Neural progenitor cell (in vitro differentiated cells): ENCODE results near the gene HOXA11. TPM values are rescaled to one million over a fixed set of nuclear protein-coding genes. Genes with fewer than 3 reads are reported as not detected.
A peak's percentile ranks its signal among the peaks of the same experiment; 100 is the strongest.

Source experiments
- DNase-seq: peaks from one replicate; pipeline ENCODE4 v3.0.0-alpha.2; 2016; ENCODE audit warnings: low spot score
- H2AFZ ChIP-seq: fragments of 200-600 bp; sonication (generic); replicated peaks from 2 replicates; pipeline ENCODE4 v1.6.1; 2016; ENCODE audit warnings: antibody characterized with exemption
- H3F3A ChIP-seq: fragments of 200-600 bp; sonication (generic); 2 replicates; pipeline ENCODE4 v1.6.1; 2016; ENCODE audit warnings: antibody characterized with exemption, low read depth
- H3K27ac ChIP-seq: fragments of 200-600 bp; sonication (generic); 2 replicates; pipeline ENCODE4 v1.5.1; 2016; ENCODE audit warnings: mild to moderate bottlenecking
- H3K27me3 ChIP-seq: fragments of 200-600 bp; sonication (generic); 2 replicates; pipeline ENCODE4 v1.6.1; 2016; ENCODE audit warnings: mild to moderate bottlenecking, moderate library complexity
- H3K36me3 ChIP-seq: fragments of 200-600 bp; sonication (generic); 2 replicates; pipeline ENCODE4 v1.5.1; 2016
- H3K4me1 ChIP-seq: fragments of 200-600 bp; sonication (generic); 2 replicates; pipeline ENCODE4 v1.6.1; 2016; ENCODE audit warnings: mixed run types
- H3K4me2 ChIP-seq: fragments of 200-600 bp; sonication (generic); 2 replicates; pipeline ENCODE4 v1.6.1; 2016
- H3K4me3 ChIP-seq: fragments of 200-600 bp; sonication (generic); 2 replicates; pipeline ENCODE4 v1.5.1; 2016
- H3K79me2 ChIP-seq: fragments of 200-600 bp; sonication (generic); 2 replicates; pipeline ENCODE4 v1.6.1; 2016; ENCODE audit warnings: low read depth
- H3K9ac ChIP-seq: fragments of 200-600 bp; sonication (generic); 2 replicates; pipeline ENCODE4 v1.6.1; 2016
- H3K9me3 ChIP-seq: fragments of 200-600 bp; sonication (generic); 2 replicates; pipeline ENCODE4 v1.5.1; 2016; ENCODE audit warnings: low read depth
- H4K20me1 ChIP-seq: fragments of 200-600 bp; sonication (generic); 2 replicates; pipeline ENCODE4 v1.6.1; 2016; ENCODE audit warnings: low read depth
- H3K27ac Mint-ChIP-seq: 3 replicates; pipeline ENCODE4 v1.8.0; 2021; ENCODE audit warnings: mixed read lengths
- H3K27me3 Mint-ChIP-seq: 2 replicates; pipeline ENCODE4 v1.8.0; 2022; ENCODE audit warnings: low read depth, mild to moderate bottlenecking, inconsistent platforms, moderate library complexity, mixed read lengths; ENCODE audit not compliant: insufficient read depth
- H3K36me3 Mint-ChIP-seq: 3 replicates; pipeline ENCODE4 v1.8.0; 2021; ENCODE audit warnings: mixed read lengths
- H3K4me1 Mint-ChIP-seq: 3 replicates; pipeline ENCODE4 v1.8.0; 2021; ENCODE audit warnings: mixed read lengths
- H3K4me3 Mint-ChIP-seq: 3 replicates; pipeline ENCODE4 v1.8.0; 2021; ENCODE audit warnings: mild to moderate bottlenecking, moderate library complexity, mixed read lengths
- H3K9me3 Mint-ChIP-seq: 3 replicates; pipeline ENCODE4 v1.8.0; 2020; ENCODE audit warnings: mixed read lengths
- CTCF ChIP-seq: fragments of 200-600 bp; sonication (generic); IDR thresholded peaks from 2 replicates; pipeline ENCODE4 v1.5.1; 2017; ENCODE audit warnings: antibody characterized with exemption, mild to moderate bottlenecking
- EZH2 ChIP-seq: fragments of 200-600 bp; sonication (generic); IDR thresholded peaks from 2 replicates; pipeline ENCODE4 v1.6.1; 2017; ENCODE audit warnings: antibody characterized with exemption, mild to moderate bottlenecking, moderate library complexity
- EZH2phosphoT487 ChIP-seq: fragments of 200-600 bp; sonication (generic); IDR thresholded peaks from 2 replicates; pipeline ENCODE4 v1.6.1; 2017; ENCODE audit warnings: antibody characterized with exemption
- total RNA-seq: library from RNA; depleted of rRNA; stranded (reverse); fragments of >200 nt; gene quantifications from 2 replicates; pipeline ENCODE4 v1.2.3, GENCODE V29; 2015; ENCODE audit warnings: low replicate concordance

The HOXA11 gene
- total RNA-seq, 1 donor from 2014 or later, result not detected

- Histone ChIP-seq H3K27ac (no peak overlapping the region), H3K9me3 (no peaks in the 10 kb centered on the region), H4K20me1 (peaks cover 98% of the 10 kb centered on the region), H3K4me1 (no peaks in the 10 kb centered on the region), H3K4me2 (no peak overlapping the region), H3K27me3 (peaks cover 100% of the 10 kb centered on the region), H3K79me2 (no peaks in the 10 kb centered on the region), H3K4me3 (no peak overlapping the region), H3F3A (no peaks in the 10 kb centered on the region), H2AFZ (no peak overlapping the region), H3K9ac (no peak overlapping the region), H3K36me3 (no peaks in the 10 kb centered on the region)
- no peak for DNase-seq
- Mint-ChIP-seq H3K27ac (no peak overlapping the region), H3K36me3 (no peaks in the 10 kb centered on the region), H3K27me3 (peaks cover 85% of the 10 kb centered on the region), H3K4me3 (peak overlapping the region; percentile 6), H3K9me3 (peaks cover 18% of the 10 kb centered on the region), H3K4me1 (peaks cover 4% of the 10 kb centered on the region)
- TF ChIP-seq CTCF (no peak), EZH2 (no peak), EZH2phosphoT487 (peak; percentile 65)
These were observed 7.9 kb downstream of the HOXA11 start for GRCh38 chr7:27176962-27177794.

- no peak overlapping the region for H3K4me3 ChIP-seq
- no peak overlapping the region for H3K4me2 ChIP-seq
- H3F3A ChIP-seq, result no peaks in the 10 kb centered on the region
- no peaks in the 10 kb centered on the region for H3K79me2 ChIP-seq
- Mint-ChIP-seq H3K4me1 (peaks cover 6% of the 10 kb centered on the region), H3K27ac (no peak overlapping the region), H3K9me3 (peaks cover 19% of the 10 kb centered on the region), H3K4me3 (no peak overlapping the region), H3K36me3 (no peaks in the 10 kb centered on the region), H3K27me3 (peaks cover 85% of the 10 kb centered on the region)
- no peaks in the 10 kb centered on the region for H3K4me1 ChIP-seq
- H2AFZ ChIP-seq, result no peak overlapping the region
- no peak for DNase-seq
- H3K9me3 ChIP-seq, result no peaks in the 10 kb centered on the region
- no peaks in the 10 kb centered on the region for H3K36me3 ChIP-seq
- no peak overlapping the region for H3K9ac ChIP-seq
- peaks cover 100% of the 10 kb centered on the region for H3K27me3 ChIP-seq
- H4K20me1 ChIP-seq, result peaks cover 98% of the 10 kb centered on the region
- TF ChIP-seq EZH2phosphoT487 (no peak), CTCF (no peak), EZH2 (no peak)
- no peak overlapping the region for H3K27ac ChIP-seq
These were observed 8.5 kb downstream of the HOXA11 start for GRCh38 chr7:27176524-27176845.

- no peaks in the 10 kb centered on the region for H3K36me3 ChIP-seq
- peaks cover 85% of the 10 kb centered on the region for H3K27me3 Mint-ChIP-seq
- peaks cover 98% of the 10 kb centered on the region for H4K20me1 ChIP-seq
- no peaks in the 10 kb centered on the region for H3K79me2 ChIP-seq
- H3K27ac Mint-ChIP-seq, result no peak overlapping the region
- peaks cover 7% of the 10 kb centered on the region for H3K4me1 Mint-ChIP-seq
- TF ChIP-seq EZH2 (peak; percentile 98), CTCF (no peak), EZH2phosphoT487 (peak; percentile 89)
- H3K4me3 ChIP-seq, result no peak overlapping the region
- H3K4me3 Mint-ChIP-seq, result no peak overlapping the region
- no peak overlapping the region for H3K9ac ChIP-seq
- no peaks in the 10 kb centered on the region for H3F3A ChIP-seq
- no peaks in the 10 kb centered on the region for H3K36me3 Mint-ChIP-seq
- no peak for DNase-seq
- no peak overlapping the region for H2AFZ ChIP-seq
- H3K9me3 Mint-ChIP-seq, result peaks cover 19% of the 10 kb centered on the region
- H3K9me3 ChIP-seq, result no peaks in the 10 kb centered on the region
- H3K4me2 ChIP-seq, result no peak overlapping the region
- H3K27me3 ChIP-seq, result peaks cover 100% of the 10 kb centered on the region
- no peaks in the 10 kb centered on the region for H3K4me1 ChIP-seq
- no peak overlapping the region for H3K27ac ChIP-seq
These were observed 9.2 kb downstream of the HOXA11 start for GRCh38 chr7:27175626-27176523.
